HG03520 (cell line): ENCODE results near the gene CFDP1.
A peak's percentile ranks its signal among the peaks of the same experiment; 100 is the strongest.

Source experiments
- ATAC-seq: cut with Tn5 transposase; IDR thresholded peaks from one replicate; pipeline ENCODE4 v1.9.1; 2021; ENCODE audit warnings: mild to moderate bottlenecking, moderate library complexity; ENCODE audit not compliant: unreplicated experiment

The CFDP1 gene

DNA sequence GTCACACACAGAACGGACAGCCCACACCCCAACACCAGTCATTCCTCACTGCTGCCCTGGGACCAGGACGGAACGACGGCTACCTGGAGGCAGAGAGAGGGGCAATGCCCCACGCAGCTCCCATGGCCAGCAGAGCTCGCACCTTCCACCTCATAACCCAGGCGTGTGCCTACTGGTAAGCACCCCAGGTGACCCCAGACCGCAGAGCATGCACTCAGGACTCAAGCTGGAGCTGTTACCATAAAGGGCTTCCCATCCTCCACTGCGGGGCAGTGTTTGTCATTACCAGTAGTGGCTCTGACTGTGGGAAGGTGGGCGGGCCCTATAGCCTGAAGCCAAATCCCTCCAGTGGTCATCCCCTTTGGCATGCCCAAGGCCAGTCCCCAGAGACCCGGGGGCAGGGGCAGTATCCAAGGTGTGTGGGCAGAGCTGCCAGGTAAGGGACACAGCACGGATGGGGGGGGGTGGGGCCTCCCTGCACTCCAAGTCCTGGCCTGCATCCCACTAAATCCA lies 177.2 kb downstream of the CFDP1 start:
- no peak for ATAC-seq

DNA sequence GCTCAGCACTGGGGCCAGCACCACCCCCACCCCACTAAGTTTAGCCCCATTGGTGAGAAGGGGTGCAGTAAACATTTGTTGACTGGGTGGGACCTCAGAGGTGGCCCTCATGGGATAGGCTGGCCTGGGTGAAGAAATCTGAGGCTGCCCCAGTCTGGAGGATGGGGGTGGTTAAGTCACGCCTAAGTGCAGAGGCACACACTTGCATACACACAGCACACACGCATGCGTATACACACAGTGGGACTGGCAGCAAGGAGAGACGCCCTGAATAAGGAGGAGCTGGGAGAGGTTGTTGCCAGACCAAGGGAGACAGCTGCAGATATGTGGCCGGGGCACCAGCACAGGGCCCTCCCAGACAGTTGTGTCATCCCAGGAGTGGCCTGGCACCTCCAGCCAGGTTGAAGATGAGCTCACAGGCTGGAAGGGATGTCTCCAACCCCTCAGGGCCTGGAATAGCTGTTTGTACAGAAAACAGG lies 178.9 kb downstream of the CFDP1 start:
- no peak for ATAC-seq

DNA sequence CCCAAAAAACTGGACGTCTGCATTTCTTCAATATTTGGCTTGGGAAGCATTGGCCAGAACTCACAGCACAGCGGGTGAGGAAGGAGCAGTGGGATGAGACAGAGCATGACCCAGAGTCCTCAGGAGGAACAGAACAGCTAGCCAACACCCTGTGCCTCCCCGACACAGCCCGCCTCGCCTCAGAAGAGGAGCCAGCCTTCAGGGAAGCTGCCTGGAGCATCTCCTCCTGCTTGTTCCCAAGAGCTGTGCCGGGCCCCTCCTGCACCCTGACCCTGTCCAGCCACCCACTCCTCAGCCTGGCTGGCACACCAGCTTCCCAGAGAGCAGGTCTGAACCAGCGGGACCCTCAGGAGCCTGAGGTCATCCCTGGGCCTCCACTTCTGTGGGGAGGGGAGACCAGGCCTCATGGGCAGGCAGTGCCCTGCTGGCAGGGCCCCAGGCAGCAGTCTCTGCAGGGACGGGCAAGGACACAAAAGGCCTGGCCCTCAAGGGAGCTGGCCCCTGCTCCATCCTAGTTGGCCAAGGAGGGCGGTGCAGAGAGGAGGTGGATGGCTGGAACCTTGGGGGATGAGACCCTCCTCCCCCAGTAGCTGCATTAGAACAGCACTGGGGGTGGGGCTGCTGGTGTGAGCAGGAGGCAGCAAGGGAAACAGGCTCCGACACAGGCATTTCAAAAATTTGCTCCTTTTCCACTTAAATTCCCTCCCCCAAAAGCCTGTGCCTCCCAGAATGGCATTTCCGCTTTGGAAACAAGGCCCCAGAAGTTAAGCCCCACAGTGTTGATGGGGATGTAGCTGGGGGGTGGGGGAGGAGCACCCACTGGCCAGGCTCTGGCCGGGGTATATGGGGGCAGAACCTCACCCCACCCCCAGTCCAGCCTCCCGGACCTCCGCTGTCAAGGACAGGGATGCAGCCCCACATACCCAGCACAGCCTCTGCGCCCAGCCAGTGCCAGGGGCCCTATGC lies 180.1 kb downstream of the CFDP1 start:
- no peak for ATAC-seq

DNA sequence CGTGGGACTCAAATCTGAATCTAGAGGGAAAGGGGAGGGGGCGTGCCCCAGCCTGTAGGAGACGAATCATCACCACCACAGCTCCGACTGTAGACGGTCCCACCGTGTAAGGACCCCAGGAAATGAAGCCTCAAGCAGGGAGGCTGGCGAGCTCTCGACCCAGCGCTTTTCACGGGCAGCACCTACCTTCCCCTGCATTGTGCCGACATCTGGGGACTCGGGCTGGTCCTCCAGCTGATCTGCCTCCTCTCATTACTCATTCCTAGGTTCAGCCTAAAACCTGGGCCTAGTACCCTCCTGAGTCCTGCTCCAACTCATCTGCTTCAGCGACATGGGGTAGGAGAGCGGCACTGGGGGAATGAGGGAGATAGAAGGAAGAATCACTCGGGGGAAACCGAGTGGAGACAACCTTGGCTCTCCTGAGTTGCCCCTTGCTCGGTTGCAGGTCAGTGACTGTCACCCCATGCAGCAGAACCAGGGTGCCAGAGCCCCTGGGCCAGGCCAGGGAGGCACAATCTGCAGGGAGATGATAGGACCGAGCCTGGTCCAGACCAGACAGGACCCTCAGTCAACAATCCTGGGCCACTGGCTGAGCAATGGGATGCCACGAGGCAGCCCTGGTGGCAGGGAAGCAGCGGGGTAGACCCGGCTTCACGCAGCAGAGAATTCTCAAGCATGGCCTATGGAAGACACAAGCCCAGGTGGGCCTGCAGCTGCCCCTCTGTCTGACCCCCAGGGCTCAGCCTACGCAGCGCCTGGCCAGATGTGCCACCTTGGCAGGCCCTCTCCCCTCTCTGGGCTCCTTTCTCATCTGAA lies 181.0 kb downstream of the CFDP1 start:
- no peak for ATAC-seq

DNA sequence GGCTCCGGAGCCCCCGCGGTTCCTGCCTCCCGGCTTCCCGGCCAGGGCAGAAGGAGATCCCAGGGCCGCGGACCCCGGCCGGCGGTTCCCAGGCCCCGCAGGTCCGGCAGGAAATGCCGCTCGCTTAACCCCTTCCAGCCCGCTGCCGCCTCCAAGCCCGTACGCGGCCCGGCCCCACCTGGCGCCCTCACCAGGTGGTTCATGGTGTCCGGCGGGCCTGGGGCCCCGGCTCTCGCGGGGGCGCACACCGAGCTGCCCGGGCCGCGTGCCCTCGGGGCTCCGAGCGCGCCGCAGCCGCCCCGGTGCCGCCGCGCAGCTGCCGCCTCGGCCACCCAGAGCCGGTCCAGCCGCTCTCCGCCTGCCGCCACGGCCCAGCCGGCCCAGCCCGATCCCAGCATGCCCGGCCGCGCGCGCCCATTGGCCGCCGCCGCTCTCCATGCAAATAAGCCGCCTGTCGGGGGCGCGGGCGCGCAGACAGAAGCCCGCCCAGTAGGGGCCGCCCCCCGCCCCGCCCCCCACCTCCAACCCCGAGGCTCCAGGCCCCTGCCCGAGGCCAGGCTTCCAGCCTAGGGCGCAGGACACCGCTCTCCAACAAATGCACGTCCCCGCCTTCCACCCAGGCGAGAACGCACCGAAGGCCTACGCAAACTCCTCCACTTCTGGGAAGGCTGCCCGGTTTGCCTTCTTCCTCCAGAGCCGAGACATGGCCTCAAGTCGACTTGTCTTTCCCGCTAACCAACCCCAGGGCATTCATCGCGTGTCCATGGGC lies 181.8 kb downstream of the CFDP1 start, which contains the start of gene BCAR1:
TSS of gene BCAR1 (minus strand) at position 345 of the 769 bp plus-strand sequence. CDS start at position 203, 142 bp downstream.
- peak; percentile 50 for ATAC-seq

DNA sequence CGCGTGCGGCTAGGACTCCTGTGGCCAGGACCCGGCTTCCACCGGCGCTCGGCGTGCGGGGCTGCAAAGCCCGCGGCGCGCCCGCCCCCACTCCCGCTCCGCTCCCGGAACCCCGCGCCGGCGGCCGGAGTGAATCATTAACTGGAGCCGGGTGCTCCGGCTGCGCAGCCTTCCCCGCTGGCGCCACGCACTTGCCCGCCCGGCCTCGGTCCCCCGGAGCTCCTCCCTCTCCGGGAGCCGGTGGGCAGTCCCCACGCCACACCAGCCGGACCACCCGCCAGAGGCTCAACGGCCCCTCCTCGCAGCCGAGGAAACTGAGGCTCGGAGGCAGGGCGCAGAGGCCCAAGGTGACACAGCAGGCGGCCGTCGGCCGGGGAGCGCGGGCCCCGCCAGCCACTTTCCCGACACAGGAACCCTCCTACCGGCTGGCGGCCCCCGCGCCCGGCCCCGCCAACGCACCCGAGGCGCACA lies 182.5 kb downstream of the CFDP1 start:
- peak; percentile 32 for ATAC-seq

DNA sequence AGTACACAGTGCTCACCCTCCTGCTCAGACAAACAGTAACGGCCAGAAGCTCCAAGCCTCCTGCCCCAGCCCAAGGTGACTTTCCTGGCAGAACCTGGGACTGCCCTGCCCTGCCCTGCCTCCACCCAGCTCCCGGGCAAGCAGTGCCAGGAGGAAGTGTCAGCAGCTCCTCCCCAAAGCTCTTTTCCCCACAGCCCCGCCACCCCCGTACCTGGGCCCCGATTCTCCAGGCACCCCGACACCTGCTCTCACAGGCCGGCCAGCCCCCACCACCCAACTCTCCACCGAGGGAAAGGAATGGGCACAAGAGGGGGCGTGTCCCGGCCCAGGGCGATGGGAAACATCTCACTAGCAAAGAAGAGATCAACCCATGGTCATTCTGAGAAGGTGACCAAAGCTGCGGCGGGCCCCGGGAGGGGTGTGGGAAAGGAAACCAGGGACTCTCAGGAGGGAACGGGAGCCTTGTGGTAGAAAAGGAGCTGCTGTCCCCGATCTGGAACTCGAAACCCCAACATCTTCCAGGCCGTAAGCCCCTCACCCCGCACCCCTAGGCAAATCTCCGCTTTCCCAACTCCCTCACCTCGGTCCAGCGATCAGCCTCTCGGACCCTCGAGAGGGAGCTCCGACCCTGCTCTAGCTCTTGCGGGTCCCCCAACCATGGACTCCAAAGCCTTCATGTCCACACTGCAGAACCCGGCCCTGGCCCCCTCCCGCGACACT lies 183.1 kb downstream of the CFDP1 start:
- ATAC-seq: no peak

DNA sequence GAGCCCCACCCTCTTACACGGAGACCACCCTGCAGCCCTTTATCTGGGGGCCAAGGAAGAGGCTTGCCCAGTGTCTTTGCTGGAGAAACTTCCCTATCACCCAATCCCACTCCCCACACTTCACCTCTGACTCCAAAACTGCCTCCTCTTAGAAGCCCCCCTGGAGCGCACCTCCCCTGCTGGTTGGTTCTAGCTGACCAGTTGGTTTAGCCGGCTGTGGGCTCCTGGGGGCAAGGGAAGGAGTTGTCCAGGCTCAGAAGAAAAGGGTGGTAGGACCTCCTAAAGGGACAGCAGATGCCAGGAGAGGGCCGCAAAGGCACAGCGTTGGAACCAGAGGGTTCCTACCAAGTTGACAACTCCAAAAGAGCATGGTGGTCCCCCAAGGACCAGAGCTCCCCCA lies 183.9 kb downstream of the CFDP1 start:
- ATAC-seq: no peak

DNA sequence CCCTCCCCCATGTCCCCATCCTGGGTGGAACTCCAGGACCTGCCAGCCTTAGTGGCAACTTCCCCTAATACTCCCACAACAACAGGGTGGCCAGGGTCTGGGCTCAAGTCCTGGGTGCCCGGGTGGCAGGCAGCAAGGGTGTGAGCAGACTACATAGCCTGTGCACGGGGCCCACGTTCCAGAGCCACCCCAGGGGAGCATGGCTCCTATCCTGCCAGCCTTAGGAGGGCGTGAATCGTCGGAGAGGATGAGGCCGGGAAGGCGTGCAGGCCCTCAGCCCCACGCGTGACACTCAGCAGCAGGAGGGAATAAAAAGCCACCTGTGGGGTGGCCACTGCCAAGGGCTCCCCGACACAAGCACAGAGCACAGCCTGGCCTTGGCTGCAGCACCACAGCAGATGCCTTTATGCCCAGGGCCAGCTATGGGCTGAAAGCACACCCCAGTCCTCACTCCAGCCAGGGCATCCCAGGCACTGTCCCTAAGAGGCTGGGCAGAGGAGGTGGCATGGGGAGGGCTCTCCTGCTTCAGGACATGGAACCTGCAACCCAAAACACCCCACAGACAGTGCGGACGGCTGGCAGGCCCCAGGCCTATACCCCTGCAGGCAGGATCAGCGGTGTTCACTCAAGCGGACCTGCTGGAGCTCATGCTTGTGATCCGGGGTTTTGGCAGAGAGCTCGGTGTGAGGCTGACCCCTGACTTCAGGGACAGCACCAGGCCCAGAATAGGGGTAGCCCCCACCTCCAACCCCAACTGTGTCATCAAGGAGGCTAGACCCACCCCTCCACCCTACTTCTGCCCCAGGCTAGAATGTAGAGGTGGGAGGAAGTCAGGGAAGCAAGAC lies 184.5 kb downstream of the CFDP1 start:
- no peak for ATAC-seq

DNA sequence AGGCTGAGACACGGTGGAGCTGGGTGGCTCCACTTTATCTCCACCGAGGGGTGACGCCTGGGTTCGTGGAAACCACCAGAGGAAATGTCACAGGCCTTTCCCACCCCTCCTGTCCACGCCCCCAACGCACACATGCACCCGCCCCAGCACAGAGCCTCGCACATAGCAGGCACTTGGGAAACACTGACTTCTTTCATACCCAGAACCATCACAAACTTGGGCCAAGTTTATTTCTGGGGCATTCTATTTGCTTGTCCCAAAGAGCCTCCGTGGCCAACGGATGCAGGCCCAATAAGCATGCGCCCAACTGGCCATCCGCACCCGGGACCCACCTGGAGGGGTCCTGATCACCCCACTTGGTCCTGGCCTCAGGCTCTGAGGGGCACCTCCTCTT lies 185.2 kb downstream of the CFDP1 start:
- ATAC-seq: no peak

DNA sequence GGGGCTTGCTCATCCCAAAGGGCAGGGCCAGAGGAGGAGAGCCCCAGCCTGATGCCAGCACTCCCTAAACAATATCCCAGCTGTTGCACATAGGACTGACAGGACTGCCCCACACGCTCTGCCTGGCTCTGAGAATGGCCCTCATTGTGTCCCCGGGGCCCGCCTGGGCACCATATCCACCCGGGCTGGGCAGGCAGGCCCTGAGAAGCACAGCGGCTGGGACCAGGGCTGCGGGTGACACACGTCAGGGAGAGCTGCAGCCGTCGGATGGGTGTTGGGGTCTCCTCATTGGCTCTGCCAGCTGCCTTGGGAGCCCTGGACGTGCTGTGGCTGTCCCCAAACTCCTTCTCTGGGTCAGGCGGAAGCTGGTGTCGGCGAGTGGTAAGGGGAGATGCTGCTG lies 186.1 kb downstream of the CFDP1 start:
- ATAC-seq: no peak

DNA sequence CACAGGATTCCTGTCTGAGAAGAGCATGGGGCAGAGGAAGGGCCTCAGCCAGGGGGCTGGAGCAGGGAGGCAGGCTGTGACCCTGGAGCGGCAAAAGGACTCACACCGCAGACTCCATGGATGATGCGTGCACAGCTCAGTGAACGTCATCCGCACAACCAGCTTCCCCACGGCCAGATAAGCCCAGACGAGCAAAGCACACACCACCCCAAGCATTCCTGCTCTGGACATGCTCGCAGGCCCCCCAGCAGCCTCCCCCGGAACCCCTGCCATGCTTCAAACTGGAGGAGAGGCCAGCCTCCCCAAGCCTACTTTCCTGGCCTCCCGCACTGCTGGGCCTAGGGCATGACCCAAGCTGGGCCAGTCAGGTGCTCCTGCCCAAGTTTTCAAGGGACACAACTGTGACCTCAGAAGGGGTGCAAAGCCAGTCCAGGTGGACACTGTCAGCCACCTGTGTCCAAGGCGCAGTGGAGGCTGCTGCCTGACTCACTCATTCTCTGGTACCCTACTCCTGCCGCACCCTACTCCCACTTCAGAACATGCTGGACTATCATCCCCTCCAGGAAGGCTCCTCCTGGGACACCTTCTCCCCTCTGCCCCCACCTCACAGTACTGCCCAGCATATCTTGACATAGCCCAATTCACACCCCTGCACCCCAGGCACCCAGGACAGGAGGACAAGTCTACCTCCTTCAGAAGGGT lies 186.6 kb downstream of the CFDP1 start:
- ATAC-seq: no peak

DNA sequence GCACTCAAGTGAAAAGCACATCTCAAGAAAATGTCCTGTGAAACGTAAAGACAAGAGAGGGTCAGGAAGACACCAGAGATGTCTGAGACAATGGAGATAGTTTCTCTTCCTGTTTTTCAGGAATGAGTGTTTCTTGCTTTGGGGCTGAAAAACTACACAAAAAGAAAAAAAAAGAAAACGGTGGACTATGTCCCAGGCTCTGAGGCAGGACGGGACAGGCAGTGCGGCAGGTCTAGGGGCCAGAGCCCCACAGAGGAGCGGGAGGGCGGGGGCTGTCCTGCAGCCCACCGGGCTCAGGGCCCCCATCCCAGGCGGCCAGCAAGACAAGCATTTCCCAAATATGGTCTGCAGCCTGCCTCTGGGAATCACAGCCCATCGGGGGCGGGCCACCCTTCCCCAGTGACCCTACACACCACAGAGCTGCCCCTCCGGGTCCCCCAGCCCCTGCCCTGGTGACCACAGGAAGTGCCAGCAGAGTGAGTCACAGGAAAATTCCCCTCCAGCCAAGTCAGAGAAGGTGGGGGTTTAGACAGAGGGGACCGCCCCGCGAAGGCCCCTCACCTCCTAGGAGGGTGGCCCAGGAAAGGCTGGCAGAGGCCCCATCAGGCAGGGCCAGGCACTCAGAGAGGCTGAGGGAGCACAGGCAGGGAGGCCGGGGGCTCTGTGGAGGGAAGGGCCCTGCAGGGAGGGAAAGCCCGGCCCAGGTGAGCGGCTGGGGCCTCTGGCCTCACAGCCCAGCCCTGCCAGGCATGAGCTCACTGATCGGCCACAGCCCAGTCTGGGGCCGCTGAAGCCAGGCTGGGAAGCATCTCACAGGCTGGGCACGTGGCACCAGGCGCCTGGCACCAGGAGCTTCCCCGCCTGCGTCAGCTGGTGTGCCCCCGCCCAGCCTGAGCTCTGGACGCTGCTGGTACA lies 188.2 kb downstream of the CFDP1 start:
- no peak for ATAC-seq

DNA sequence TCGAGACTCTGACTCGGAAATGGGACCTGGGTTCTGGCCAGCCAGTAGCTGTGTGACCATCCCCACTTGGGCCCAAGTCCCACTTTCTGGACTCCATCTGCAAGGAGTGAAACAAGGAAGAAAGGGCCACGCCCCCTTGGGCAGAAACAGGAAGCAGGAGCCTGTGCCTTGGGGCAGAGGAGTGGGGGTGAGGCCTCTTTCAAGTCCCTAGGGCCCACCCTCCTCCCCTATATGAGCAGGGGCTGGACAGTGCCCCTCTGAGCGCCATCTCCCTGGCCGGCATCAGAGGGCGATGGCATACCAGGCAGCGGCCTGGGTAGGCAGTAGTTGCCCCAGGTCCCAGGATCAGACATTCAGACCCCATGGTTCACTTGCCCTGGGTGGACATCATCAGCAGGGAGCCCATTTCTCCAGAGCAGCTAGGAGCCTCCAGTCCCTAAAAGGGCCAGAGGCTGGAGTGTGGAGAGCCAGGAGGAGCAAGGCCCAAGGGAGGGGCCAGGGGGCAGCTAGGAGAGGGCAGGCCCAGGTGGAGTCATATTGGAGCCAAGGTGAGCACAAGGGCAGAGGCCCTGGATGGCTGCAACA lies 189.0 kb downstream of the CFDP1 start:
- no peak for ATAC-seq
